HG03432 (cell line): ENCODE data around the gene CABYR.

Source experiments
- ATAC-seq: cut with Tn5 transposase; IDR thresholded peaks from one replicate; pipeline ENCODE4 v1.9.1; 2021; ENCODE audit warnings: mild to moderate bottlenecking, moderate library complexity; ENCODE audit not compliant: unreplicated experiment

CABYR gene

GRCh38 chr18:24138789-24139616, at the start of gene CABYR:
CABYR (plus strand) TSS chr18:24139062; CDS start chr18:24143115, 4,053 bp downstream.
- ATAC-seq, result peak; percentile 96

- no peak for ATAC-seq
Measured at GRCh38 chr18:24089076-24089475, 49.8 kb upstream of the CABYR start.

GRCh38 chr18:24089515-24090337, 49.1 kb upstream of the CABYR start:
- ATAC-seq, result no peak

- no peak for ATAC-seq
Measured at GRCh38 chr18:24090876-24091275, 48.0 kb upstream of the CABYR start.

- no peak for ATAC-seq
Measured at GRCh38 chr18:24094561-24094960, 44.3 kb upstream of the CABYR start.

GRCh38 chr18:24095976-24096375, 42.9 kb upstream of the CABYR start:
- no peak for ATAC-seq

- ATAC-seq, result no peak
Measured at GRCh38 chr18:24103320-24104021, 35.4 kb upstream of the CABYR start.

- no peak for ATAC-seq
Measured at GRCh38 chr18:24104486-24104885, 34.4 kb upstream of the CABYR start.

- ATAC-seq, result no peak
Measured at GRCh38 chr18:24108641-24109040, 30.2 kb upstream of the CABYR start.

GRCh38 chr18:24111936-24112335, 26.9 kb upstream of the CABYR start:
- ATAC-seq, result no peak

GRCh38 chr18:24112464-24112863, 26.4 kb upstream of the CABYR start:
- no peak for ATAC-seq

GRCh38 chr18:24112874-24113615, 25.8 kb upstream of the CABYR start:
- ATAC-seq, result no peak

GRCh38 chr18:24114924-24115549, 23.8 kb upstream of the CABYR start:
- no peak for ATAC-seq

GRCh38 chr18:24115628-24116027, 23.2 kb upstream of the CABYR start:
- ATAC-seq, result no peak

- ATAC-seq, result peak; percentile 82
Measured at GRCh38 chr18:24118750-24119577, 19.9 kb upstream of the CABYR start.

- no peak for ATAC-seq
Measured at GRCh38 chr18:24120676-24121075, 18.2 kb upstream of the CABYR start.

- no peak for ATAC-seq
Measured at GRCh38 chr18:24121625-24122024, 17.2 kb upstream of the CABYR start.

GRCh38 chr18:24126155-24126961, 12.5 kb upstream of the CABYR start:
- ATAC-seq, result no peak
